Measurements from ENCODE around the gene ZNF771. TPM values are rescaled to one million over a fixed set of nuclear protein-coding genes. Genes with fewer than 3 reads are reported as not detected.

Gene ZNF771
- total and polyA plus RNA-seq, 2 donors (not counting 3 experiments of a cell fraction or from before 2014, with no cell fraction given), result 11.7 to 16.8 TPM

- H3K36me3 ChIP-seq (ENCODE audit: control insufficient read depth in 2 of 2, extremely low read depth in 1 of 2, insufficient read depth in 2 of 2, low read length in 2 of 2), result peaks cover 0 to 19% of the 10 kb centered on the region in 2 experiments
- TF ChIP-seq POLR2AphosphoS5 (IDR thresholded peaks at IDR 0.05; ENCODE audit: insufficient read depth, low read depth, low read length) (no peak), MYC (IDR thresholded peaks at IDR 0.05; ENCODE audit: low read depth, low read length) (no peak), MAX (IDR thresholded peaks at IDR 0.05; ENCODE audit: insufficient read depth, insufficient read length) (no peak), FOS (IDR thresholded peaks at IDR 0.05; ENCODE audit: borderline replicate concordance, insufficient read depth, low read length) (no peak), GATA2 (IDR thresholded peaks at IDR 0.05; ENCODE audit: insufficient read depth, insufficient read length, low read depth, low read length) (no peak), POLR2A (IDR thresholded peaks at IDR 0.05; ENCODE audit: low read depth, low read length) (no peak), EZH2 (IDR thresholded peaks at IDR 0.05; ENCODE audit: borderline replicate concordance, low read depth, low read length, severe bottlenecking) (no peak), CTCF (IDR thresholded peaks at IDR 0.05; ENCODE audit: extremely low read depth in 1 of 2, insufficient read depth in 1 of 2, low read depth in 1 of 2, low read length in 2 of 2) (no peak), JUN (IDR thresholded peaks at IDR 0.05; ENCODE audit: borderline replicate concordance, insufficient read depth, insufficient read length, low read depth) (no peak)
- intact Hi-C loops (cut with micrococcal nuclease), result loop anchor here (1.0 to 10.0 kb wide), 6 partner anchors 10 to 305 kb away; partner anchors contain the start of genes TBC1D10B, TBX6 and YPEL3
- peak overlapping the region; percentile 83 for H3K9ac ChIP-seq (replicated peaks; ENCODE audit: extremely low read depth, insufficient read depth, low read length)
- H3K27ac ChIP-seq (ENCODE audit: insufficient read depth, low read depth, low read length), result peak overlapping the region; percentile 89
- peak overlapping the region; percentile 23 for H2AFZ ChIP-seq (ENCODE audit: low read depth, low read length)
- DNase-seq (ENCODE audit: low read depth, low spot score) (no peak), FAIRE-seq (peak; percentile 31)
- dilution Hi-C loops (cut with MboI; ENCODE audit: extremely low pct_ligation_motif_present, low sequenced_read_pairs), result no loop called here
- H4K20me1 ChIP-seq (replicated peaks; ENCODE audit: control insufficient read depth, extremely low read depth, insufficient read depth, low read length), result no peaks in the 10 kb centered on the region
- H3K9me1 ChIP-seq (replicated peaks; ENCODE audit: control insufficient read depth, extremely low read depth, insufficient read depth, low read length), result no peaks in the 10 kb centered on the region
- peaks cover 17% of the 10 kb centered on the region for H3K4me1 ChIP-seq (ENCODE audit: control insufficient read depth, extremely low read depth, insufficient read depth, low read length)
- no peaks in the 10 kb centered on the region for H3K27me3 ChIP-seq (ENCODE audit: control insufficient read depth in 2 of 2, insufficient read depth in 2 of 2, low read length in 2 of 2)
- no peaks in the 10 kb centered on the region for H3K9me3 ChIP-seq (replicated peaks; ENCODE audit: control insufficient read depth, insufficient read depth, low read length)
- ChIA-PET CTCF (interaction anchor here (0.7 to 2.1 kb wide), 6 partner anchors 10 to 31 kb away, joined by 3 to 12 read pairs (median 4); partner anchors contain the start of genes DCTPP1 and TBC1D10B), POLR2A (interaction anchor here (0.7 kb wide), 1 partner anchor 21 kb away, joined by 4 read pairs; no protein-coding TSS in a partner anchor)
- BruUV-seq (replicated peaks), result TSS peak; percentile 70
- H3K4me2 ChIP-seq (ENCODE audit: insufficient read depth, low read length), result peak overlapping the region; percentile 92
- peak overlapping the region in 2 of 3 experiments; percentile 23 to 60 for H3K4me3 ChIP-seq (replicated peaks in 1 of 3; ENCODE audit: insufficient read depth in 1 of 3, low read depth in 1 of 3, low read length in 3 of 3)
- H3K79me2 ChIP-seq (ENCODE audit: control insufficient read depth, insufficient read depth, low read length), result peaks cover 9% of the 10 kb centered on the region
Observed at GRCh38 chr16:30399435-30400186, 7.8 kb upstream of the ZNF771 start.

Data from endothelial cell of umbilical vein (primary cell).